GM19099 (cell line): Measurements from ENCODE around the gene KIAA1755.

Source experiments
- POLR2A ChIP-seq: IDR thresholded peaks from 3 replicates; pipeline ENCODE4 v1.6.1; 2011; ENCODE audit warnings: low read depth; ENCODE audit not compliant: insufficient read length; ENCODE audit errors: extremely low read depth

Gene KIAA1755

DNA sequence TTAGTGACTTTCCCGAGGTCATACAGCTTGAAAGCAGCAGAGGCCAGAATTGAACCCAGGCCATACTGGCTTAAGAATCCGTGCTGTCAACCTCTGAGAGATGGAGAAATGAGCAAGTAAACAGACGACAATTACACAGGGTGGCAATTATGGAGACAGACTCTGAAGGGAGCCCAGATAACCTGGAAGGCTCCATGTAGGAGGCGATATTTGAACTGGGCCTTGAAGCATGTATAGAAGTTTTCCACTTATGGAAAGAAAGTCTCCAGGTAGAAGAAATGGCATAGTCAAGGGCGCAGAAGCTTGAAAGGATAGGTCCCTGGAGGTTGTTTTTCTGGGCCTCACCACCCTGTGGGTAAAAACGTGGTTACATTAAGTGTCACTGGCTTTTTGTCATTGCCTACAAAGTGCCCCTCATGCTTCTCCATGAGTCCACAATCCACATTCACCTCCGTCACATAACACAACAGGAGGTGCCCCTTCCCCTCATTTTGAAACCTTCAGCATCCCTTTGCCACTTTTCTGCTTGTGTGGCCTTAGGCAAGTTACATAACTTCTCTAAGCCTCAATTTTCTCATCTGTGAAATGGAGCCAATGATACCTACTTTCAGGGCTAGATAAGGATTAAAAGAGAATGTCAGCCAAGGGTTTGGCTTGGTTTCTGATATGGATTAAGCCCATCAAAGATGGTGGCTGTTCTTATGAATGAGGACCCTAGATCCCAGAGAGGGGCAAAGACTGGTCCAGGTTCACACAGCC is 37.6 kb upstream of the KIAA1755 start:
- TF ChIP-seq POLR2A: no peak

- TF ChIP-seq POLR2A: no peak
These were observed 35.9 kb upstream of the KIAA1755 start for GRCh38 chr20:38296433-38296832.

DNA sequence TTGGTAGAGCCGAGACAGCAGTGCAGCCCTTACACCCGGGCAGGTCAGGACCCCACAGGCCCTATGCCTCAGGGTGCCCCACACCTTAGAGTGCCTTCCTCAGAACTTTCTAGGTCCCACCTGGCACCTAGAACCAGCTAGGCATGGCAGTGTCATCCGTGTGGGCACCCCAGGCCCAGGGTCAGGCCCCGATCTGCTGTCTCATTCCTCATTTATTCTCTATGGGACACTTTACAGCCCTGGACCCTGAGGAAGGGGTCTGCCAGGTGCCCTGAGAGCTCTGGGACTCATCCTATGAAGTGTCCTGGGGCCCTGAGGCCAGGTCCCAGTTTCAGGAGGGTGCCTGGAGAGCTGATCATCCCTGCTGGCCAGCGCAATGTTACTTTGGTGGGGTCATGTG is 35.3 kb upstream of the KIAA1755 start:
- TF ChIP-seq POLR2A: no peak

GRCh38 chr20:38294076-38294591 is 33.6 kb upstream of the KIAA1755 start:
- TF ChIP-seq POLR2A: no peak

GRCh38 chr20:38293491-38294065 is 33.0 kb upstream of the KIAA1755 start:
- no peak for TF ChIP-seq POLR2A

DNA sequence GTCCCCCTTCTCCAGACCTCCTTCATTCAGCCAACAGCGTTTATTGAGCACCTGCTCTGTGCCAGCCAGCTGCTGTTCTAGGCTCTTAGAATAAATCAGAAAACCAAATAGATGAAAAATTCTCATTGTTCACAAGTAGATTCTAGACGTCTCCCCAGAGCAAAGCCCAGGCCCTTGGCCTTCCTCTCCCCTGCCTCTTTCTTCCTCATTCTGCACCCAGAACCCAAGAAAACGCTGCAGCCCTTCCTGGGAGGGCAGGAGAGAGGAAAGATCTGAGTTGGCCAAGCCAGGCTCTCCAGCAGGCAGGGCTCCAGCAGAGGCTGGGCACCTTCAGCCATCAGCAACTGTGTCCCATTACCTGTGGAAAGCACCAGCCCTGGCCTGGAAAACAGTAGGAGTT is 31.4 kb upstream of the KIAA1755 start:
- TF ChIP-seq POLR2A: no peak

DNA sequence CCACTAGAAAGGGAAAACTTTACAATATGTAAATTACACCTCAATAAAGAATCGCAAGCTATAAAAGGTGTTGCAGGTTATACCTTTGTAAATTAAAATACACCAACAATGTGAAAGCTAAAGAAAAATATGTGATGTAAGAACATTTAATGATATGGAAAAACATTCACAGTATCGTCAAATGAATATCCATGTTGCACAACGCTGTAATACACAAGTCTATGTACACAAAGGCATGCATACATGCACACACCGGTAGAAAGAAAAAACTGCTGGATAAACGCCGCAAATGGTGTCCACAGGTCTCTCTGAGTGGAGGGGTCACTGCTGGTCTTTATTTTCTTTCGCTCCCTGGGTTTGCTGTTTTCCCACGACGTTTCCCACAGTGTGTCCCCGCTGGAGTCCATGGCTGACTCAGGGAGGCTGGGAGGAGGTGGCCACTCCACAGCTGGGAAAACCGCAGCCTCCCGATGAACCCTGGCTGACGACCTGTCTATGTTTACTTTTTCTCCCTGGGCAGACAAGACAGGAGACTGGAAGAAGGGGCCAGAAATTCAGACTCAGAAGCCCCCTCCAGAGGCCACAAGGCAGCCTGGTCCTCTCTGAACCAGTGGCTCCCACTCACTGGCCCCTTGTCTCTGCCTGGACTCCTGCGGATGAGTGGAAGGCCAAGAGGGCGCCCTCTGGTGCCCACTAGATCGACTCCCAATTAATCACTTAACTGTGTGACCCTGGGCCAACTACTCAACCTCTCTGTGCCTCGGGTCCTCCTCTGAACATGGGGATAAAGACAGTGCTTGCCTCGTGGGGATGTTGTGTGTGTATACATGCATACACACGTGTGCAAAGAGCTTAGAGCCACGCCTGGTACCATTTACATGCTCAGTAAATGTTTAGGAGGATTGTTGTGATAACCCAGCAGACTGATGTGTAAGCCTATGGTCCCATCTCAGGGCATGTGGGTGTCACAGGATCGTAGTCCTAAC is 30.6 kb upstream of the KIAA1755 start:
- TF ChIP-seq POLR2A: no peak

DNA sequence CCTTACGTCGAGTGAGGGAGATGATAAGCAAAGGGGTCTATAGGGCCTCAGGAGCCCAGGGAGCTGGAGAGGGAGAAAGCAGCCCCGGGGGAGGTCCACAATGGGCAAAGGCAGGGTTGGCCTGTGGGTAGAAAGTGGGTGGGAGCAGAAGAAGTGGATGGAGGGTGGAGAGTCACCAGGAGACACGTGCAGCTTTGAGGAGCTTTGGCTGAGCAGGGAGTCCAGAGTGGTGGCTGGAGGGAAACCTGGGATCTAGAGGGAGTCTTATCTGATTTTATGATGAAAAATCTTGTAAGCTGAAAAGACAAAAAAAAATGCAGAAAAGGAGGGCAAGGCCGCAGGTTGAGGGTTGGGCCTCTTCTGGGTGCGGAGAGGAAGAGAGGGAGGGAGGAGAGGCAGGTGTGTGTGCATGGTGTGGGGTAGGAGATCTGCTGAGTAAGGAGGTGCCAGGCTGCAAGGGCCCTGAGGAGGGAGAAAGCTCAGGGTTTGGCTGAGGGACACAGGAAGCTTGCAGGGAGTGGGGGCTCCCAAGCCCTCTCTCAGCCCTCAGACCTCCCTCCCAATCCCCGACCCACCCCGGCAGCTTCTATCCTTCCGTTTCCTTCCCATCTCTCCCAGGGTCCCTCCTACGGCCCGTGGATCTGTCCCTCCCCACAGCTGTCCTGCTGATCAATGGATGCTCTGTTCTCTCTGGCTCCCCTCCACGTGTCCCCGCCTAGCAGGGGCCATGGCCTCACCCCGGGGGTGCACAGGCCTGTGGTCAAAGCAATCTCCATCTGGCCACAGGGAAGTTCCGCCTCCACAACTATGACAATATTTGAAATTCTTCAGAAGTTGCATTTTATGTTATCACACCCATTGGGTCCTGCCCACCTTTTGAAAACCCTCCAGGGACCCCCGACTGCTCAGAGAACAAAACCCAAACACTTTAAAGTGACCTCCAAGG is 26.3 kb upstream of the KIAA1755 start:
- TF ChIP-seq POLR2A: no peak

- TF ChIP-seq POLR2A: no peak
These were observed 24.4 kb upstream of the KIAA1755 start for GRCh38 chr20:38284893-38285444.

DNA sequence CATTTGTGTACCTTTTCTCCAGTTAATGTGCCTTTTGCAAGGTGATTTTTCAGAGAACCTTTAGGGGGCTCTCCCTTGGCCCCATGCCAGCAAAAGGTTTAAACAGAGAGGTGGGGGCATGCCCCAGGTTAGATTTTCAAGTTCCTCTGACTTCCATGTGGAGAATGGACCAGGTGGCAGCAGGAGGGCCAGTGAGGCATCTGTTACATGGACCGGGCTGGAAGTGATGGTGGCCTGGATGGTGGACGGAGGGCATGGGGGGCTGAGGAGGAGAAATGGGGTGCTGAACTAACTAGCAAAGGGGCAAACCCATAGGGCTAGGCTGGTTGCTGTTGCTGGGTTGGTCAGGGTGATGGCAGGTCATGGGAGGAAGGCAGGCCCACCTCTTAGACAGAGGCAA is 22.7 kb upstream of the KIAA1755 start:
- no peak for TF ChIP-seq POLR2A

- TF ChIP-seq POLR2A: no peak
These were observed 18.2 kb upstream of the KIAA1755 start for GRCh38 chr20:38278763-38279162.

DNA sequence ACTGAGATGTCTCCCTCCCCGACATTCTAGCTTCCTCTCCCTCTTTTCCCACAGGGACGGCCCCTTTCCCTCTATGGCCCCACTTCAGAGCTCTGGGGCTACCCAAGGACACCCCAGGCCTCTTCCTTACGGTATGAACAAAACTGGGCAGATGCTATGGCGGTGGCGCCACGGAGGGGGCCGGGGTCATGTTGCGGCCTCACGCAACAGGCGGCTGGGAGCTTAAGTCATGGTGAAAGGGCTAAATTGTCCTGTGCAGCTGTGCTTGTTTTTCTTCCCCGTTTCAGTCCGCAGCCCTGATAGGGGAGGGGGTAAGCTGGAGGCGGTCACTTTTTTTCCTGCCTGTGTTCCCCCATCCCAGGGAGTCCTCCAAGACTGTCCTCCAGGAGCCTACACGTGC is 17.6 kb upstream of the KIAA1755 start:
- TF ChIP-seq POLR2A: no peak

- TF ChIP-seq POLR2A: no peak
These were observed 17.2 kb upstream of the KIAA1755 start for GRCh38 chr20:38277691-38278090.

DNA sequence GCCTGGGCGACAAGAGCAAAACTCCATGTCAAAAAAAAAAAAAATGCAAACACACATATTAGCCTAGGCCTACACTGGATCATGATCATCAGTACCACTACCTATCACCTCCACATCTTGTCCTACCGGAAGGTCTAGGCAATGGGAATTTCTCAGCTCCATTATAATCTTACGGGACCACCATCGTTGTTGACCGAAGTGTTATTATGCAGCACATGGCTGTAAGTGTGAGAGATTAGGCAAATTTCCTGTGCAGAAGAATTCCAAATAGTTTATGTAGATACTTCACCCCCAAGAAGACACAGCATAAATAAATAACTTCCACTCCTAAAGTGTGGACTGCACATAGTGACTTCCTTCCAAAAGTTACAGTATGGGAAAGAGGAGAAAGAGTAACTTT is 16.8 kb upstream of the KIAA1755 start:
- no peak for TF ChIP-seq POLR2A
